SK-N-SH (cell line): ENCODE data around the gene SIM2. TPM values are rescaled to one million over a fixed set of nuclear protein-coding genes. Genes with fewer than 3 reads are reported as not detected.

ENCODE experiments used
- CTCF ChIA-PET: fragments of 300-600, 350-600 bp; formaldehyde crosslinking; extraction: SDS; loops from one replicate; lab custom pipeline; 2021; lab: Yijun Ruan, JAX
- POLR2A ChIA-PET: fragments of 350-600 bp; sonication (Branson Sonifier 250); formaldehyde crosslinking; extraction: SDS; loops from one replicate; lab custom pipeline; 2020; ENCODE audit warnings: antibody characterized with exemption, inconsistent platforms; lab: Yijun Ruan, JAX
- DNase-seq: peaks from one replicate; pipeline ENCODE4 v3.0.0; 2012
- H2AFZ ChIP-seq: fragments of 200-600 bp; sonication (generic); 2 replicates; pipeline ENCODE4 v1.8.1; 2016; ENCODE audit warnings: antibody characterized with exemption, mild to moderate bottlenecking, low read depth
- H3F3A ChIP-seq: fragments of 200-600 bp; sonication (generic); replicated peaks from 2 replicates; pipeline ENCODE3; 2016; ENCODE audit warnings: antibody characterized with exemption, mild to moderate bottlenecking; ENCODE audit not compliant: insufficient read depth
- H3K27ac ChIP-seq, 2 experiments: fragments of 200-500 bp in 1 of 2; fragments of 200-600 bp in 1 of 2; sonication (Bioruptor generic) in 1 of 2; sonication (generic), shearing (Covaris generic) in 1 of 2; 2 replicates each; pipeline versions ENCODE4 v1.5.1 to v1.6.1; 2014 to 2016; ENCODE audit warnings: low read depth in 2 of 2, inconsistent platforms in 1 of 2, low read length in 1 of 2, mild to moderate bottlenecking in 1 of 2, mixed read lengths in 1 of 2
- H3K27me3 ChIP-seq: fragments of 200-600 bp; sonication (generic), shearing (Covaris generic); 2 replicates; pipeline ENCODE4 v1.6.1; 2016; ENCODE audit warnings: mixed run types; ENCODE audit not compliant: insufficient read depth
- H3K36me3 ChIP-seq, 2 experiments: fragments of 200-500 bp in 1 of 2; fragments of 200-600 bp in 1 of 2; sonication (Bioruptor generic) in 1 of 2; sonication (generic) in 1 of 2; replicated peaks in 1 of 2; 2 replicates each; pipeline versions ENCODE3 to v1.5.1; 2014 to 2016; ENCODE audit warnings: low read length in 1 of 2, mild to moderate bottlenecking in 1 of 2; ENCODE audit not compliant: insufficient read depth in 2 of 2, control insufficient read depth in 1 of 2
- H3K4me1 ChIP-seq, 2 experiments: fragments of 200-500 bp in 1 of 2; fragments of 200-600 bp in 1 of 2; sonication (Bioruptor generic) in 1 of 2; sonication (generic), shearing (Covaris generic) in 1 of 2; 2 replicates each; pipeline versions ENCODE4 v1.5.1 to v1.6.1; 2014 to 2016; ENCODE audit warnings: low read depth in 1 of 2, low read length in 1 of 2, mixed run types in 1 of 2; ENCODE audit not compliant: insufficient read depth in 2 of 2, control insufficient read depth in 1 of 2
- H3K4me2 ChIP-seq: fragments of 200-600 bp; sonication (generic), shearing (Covaris generic); 2 replicates; pipeline ENCODE4 v1.6.1; 2017; ENCODE audit warnings: mixed run types
- H3K4me3 ChIP-seq, 2 experiments: fragments of 200-500 bp in 1 of 2; fragments of 200-600 bp in 1 of 2; sonication (Bioruptor generic) in 1 of 2; sonication (generic), shearing (Covaris generic) in 1 of 2; 2 replicates each; pipeline versions ENCODE4 v1.5.1 to v1.8.1; 2014 to 2016; ENCODE audit warnings: low read depth in 2 of 2, inconsistent platforms in 1 of 2, low read length in 1 of 2, mild to moderate bottlenecking in 1 of 2, mixed read lengths in 1 of 2, moderate library complexity in 1 of 2
- H3K79me2 ChIP-seq: fragments of 200-600 bp; sonication (generic); 2 replicates; pipeline ENCODE4 v1.8.1; 2017; ENCODE audit warnings: mild to moderate bottlenecking; ENCODE audit not compliant: insufficient read depth
- H3K9ac ChIP-seq: fragments of 200-600 bp; sonication (generic); 2 replicates; pipeline ENCODE4 v1.6.1; 2017; ENCODE audit warnings: mixed run types
- H3K9me2 ChIP-seq: fragments of 200-600 bp; sonication (generic); 2 replicates; pipeline ENCODE4 v1.6.1; 2017; ENCODE audit warnings: mixed run types
- H3K9me3 ChIP-seq: fragments of 200-600 bp; sonication (generic); 2 replicates; pipeline ENCODE4 v1.6.1; 2017; ENCODE audit warnings: mixed run types, mild to moderate bottlenecking, moderate library complexity
- H4K20me1 ChIP-seq: fragments of 200-600 bp; sonication (generic); 2 replicates; pipeline ENCODE4 v1.6.1; 2017; ENCODE audit warnings: mild to moderate bottlenecking, mixed run types; ENCODE audit not compliant: insufficient read depth
- ELF1 ChIP-seq: IDR thresholded peaks from 2 replicates; pipeline ENCODE4 v1.4.0; 2012
- EP300 ChIP-seq, 2 experiments: IDR thresholded peaks; 2 replicates each; pipeline versions ENCODE4 v1.4.0 to v1.6.1; 2012; ENCODE audit warnings: borderline replicate concordance in 1 of 2, low read depth in 1 of 2, low read length in 1 of 2
- EZH2phosphoT487 ChIP-seq: fragments of 200-600 bp; sonication (generic); IDR thresholded peaks from 2 replicates; pipeline ENCODE4 v1.6.1; 2017; ENCODE audit warnings: low read depth, mixed run types, mild to moderate bottlenecking, antibody characterized with exemption, moderate library complexity, borderline replicate concordance
- FOXJ3 ChIP-seq: sonication (generic); formaldehyde crosslinking; IDR thresholded peaks from 2 replicates; pipeline ENCODE4 v1.5.1; 2020; ENCODE audit warnings: mild to moderate bottlenecking, missing genetic modification reagents
- GATA2 ChIP-seq: sonication (generic); formaldehyde crosslinking; IDR thresholded peaks from 2 replicates; pipeline ENCODE4 v1.5.0; 2020; ENCODE audit warnings: mild to moderate bottlenecking, missing genetic modification reagents
- MEF2A ChIP-seq: IDR thresholded peaks from 2 replicates; pipeline ENCODE4 v1.4.0; 2012; ENCODE audit warnings: low read depth, borderline replicate concordance
- MXI1 ChIP-seq: IDR thresholded peaks from 2 replicates; pipeline ENCODE4 v1.6.1; 2012; ENCODE audit warnings: mild to moderate bottlenecking, low read depth, low read length, improper control_type of control experiment
- REST ChIP-seq: IDR thresholded peaks from 2 replicates; pipeline ENCODE4 v1.6.1; 2012; ENCODE audit warnings: mild to moderate bottlenecking, low read depth, low read length, moderate library complexity
- SMC3 ChIP-seq: IDR thresholded peaks from 2 replicates; pipeline ENCODE4 v1.6.1; 2012; ENCODE audit warnings: low read depth, low read length, improper control_type of control experiment
- TEAD4 ChIP-seq: IDR thresholded peaks from 2 replicates; pipeline ENCODE4 v1.4.0; 2012; ENCODE audit warnings: mild to moderate bottlenecking, borderline replicate concordance; ENCODE audit not compliant: insufficient read depth
- USF1 ChIP-seq: IDR thresholded peaks from 2 replicates; pipeline ENCODE4 v1.4.0; 2012; ENCODE audit warnings: low read depth, borderline replicate concordance
- WGBS: methylation state at CpG from one replicate; pipeline ENCODE4 v1.1.6; 2017; ENCODE audit warnings: low lambda C conversion rate; 5-methylcytosine and 5-hydroxymethylcytosine counted together
- polyA plus RNA-seq, 3 experiments: library from polyadenylated mRNA; depleted of rRNA; stranded (reverse); fragments of >200 nt; gene quantifications; 2 replicates each; pipeline ENCODE4 v1.2.3, GENCODE V29; 2012

SIM2 gene
- polyA plus RNA-seq, 1 of the 3 experiments (the other 2 are of a cell fraction): not detected

GRCh38 chr21:36765229-36765628, 66.3 kb downstream of the SIM2 start:
- H3K4me1 ChIP-seq: no peaks in the 10 kb centered on the region
- no peaks in the 10 kb centered on the region for H3K9me2 ChIP-seq
- H3K4me3 ChIP-seq: no peak overlapping the region
- POLR2A ChIA-PET: no interaction called here
- H2AFZ ChIP-seq: no peak overlapping the region
- H3K27me3 ChIP-seq: no peaks in the 10 kb centered on the region
- no peaks in the 10 kb centered on the region for H3K36me3 ChIP-seq
- H3F3A ChIP-seq: no peaks in the 10 kb centered on the region
- H4K20me1 ChIP-seq: no peaks in the 10 kb centered on the region
- H3K4me2 ChIP-seq: no peak overlapping the region
- H3K79me2 ChIP-seq: no peaks in the 10 kb centered on the region
- 83% methylated on average over 4 of the region's 4 CpGs for WGBS
- no peak overlapping the region for H3K9ac ChIP-seq
- no peak overlapping the region for H3K27ac ChIP-seq
- H3K9me3 ChIP-seq: no peaks in the 10 kb centered on the region
- no peak for TF ChIP-seq GATA2 (CRISPR knock-in tag)
- TF ChIP-seq USF1: no peak
- TF ChIP-seq ELF1: no peak
- no peak for TF ChIP-seq EP300 (IDR thresholded peaks at IDR 0.05; ENCODE audit: borderline replicate concordance in 1 of 2, low read depth in 1 of 2, low read length in 1 of 2)
- no peak for DNase-seq
- CTCF ChIA-PET: interaction anchor here (1.0 to 4.6 kb wide), 3 partner anchors 8 to 17 kb away, joined by 3 to 22 read pairs (median 3); no protein-coding TSS in a partner anchor

GRCh38 chr21:36766511-36766910, 67.6 kb downstream of the SIM2 start:
- H3K27me3 ChIP-seq: no peaks in the 10 kb centered on the region
- TF ChIP-seq USF1 (no peak), MXI1 (no peak), TEAD4 (no peak), MEF2A (no peak), SMC3 (no peak), ELF1 (no peak)
- 91% methylated on average over 5 of the region's 6 CpGs for WGBS
- no peak overlapping the region for H3K27ac ChIP-seq
- H2AFZ ChIP-seq: no peak overlapping the region
- POLR2A ChIA-PET: no interaction called here
- DNase-seq: no peak
- H4K20me1 ChIP-seq: no peaks in the 10 kb centered on the region
- no peaks in the 10 kb centered on the region for H3K36me3 ChIP-seq
- no peak overlapping the region for H3K4me2 ChIP-seq
- no peaks in the 10 kb centered on the region for H3F3A ChIP-seq
- no peak overlapping the region for H3K4me3 ChIP-seq
- H3K9ac ChIP-seq: no peak overlapping the region
- no peaks in the 10 kb centered on the region for H3K4me1 ChIP-seq
- H3K79me2 ChIP-seq: no peaks in the 10 kb centered on the region
- no peaks in the 10 kb centered on the region for H3K9me2 ChIP-seq
- CTCF ChIA-PET: interaction anchor here (0.9 to 4.6 kb wide), 2 partner anchors 19 to 23 kb away, joined by 3 to 22 read pairs; no protein-coding TSS in a partner anchor
- no peaks in the 10 kb centered on the region for H3K9me3 ChIP-seq

- no peak for TF ChIP-seq REST
- no peak for TF ChIP-seq EZH2phosphoT487
- no peak for TF ChIP-seq FOXJ3 (CRISPR knock-in tag)
- no peaks in the 10 kb centered on the region for H4K20me1 ChIP-seq
- no peaks in the 10 kb centered on the region for H3K79me2 ChIP-seq
- H3K4me2 ChIP-seq: no peak overlapping the region
- H3K4me3 ChIP-seq: no peak overlapping the region
- no peak for DNase-seq
- ChIA-PET CTCF (no interaction called here), POLR2A (no interaction called here)
- H2AFZ ChIP-seq: no peak overlapping the region
- H3K9me2 ChIP-seq: no peaks in the 10 kb centered on the region
- 93% methylated on average over 11 of the region's 11 CpGs for WGBS
- H3K27ac ChIP-seq: no peak overlapping the region
- no peak overlapping the region for H3K9ac ChIP-seq
- no peaks in the 10 kb centered on the region for H3K9me3 ChIP-seq
- no peaks in the 10 kb centered on the region for H3F3A ChIP-seq
- H3K36me3 ChIP-seq: no peaks in the 10 kb centered on the region
- H3K4me1 ChIP-seq: no peaks in the 10 kb centered on the region
- H3K27me3 ChIP-seq: no peaks in the 10 kb centered on the region
Measured at GRCh38 chr21:36767096-36767495, 68.2 kb downstream of the SIM2 start.
